ENCODE data around the gene DNAH10. TPM values are rescaled to one million over a fixed set of nuclear protein-coding genes. Genes with fewer than 3 reads are reported as not detected.

Gene DNAH10
- total RNA-seq, 1 experiment from 2014 or later, result not detected

GRCh38 chr12:123940627-123940966 lies 178.5 kb downstream of the DNAH10 start:
- POLR2A ChIA-PET (ENCODE audit: unreplicated experiment), result no interaction called here
- no peaks in the 10 kb centered on the region for H4K20me1 ChIP-seq (ENCODE audit: insufficient read depth)
- no peaks in the 10 kb centered on the region for H3K4me1 ChIP-seq (replicated peaks; ENCODE audit: insufficient read depth)
- DNase-seq, result no peak
- no peaks in the 10 kb centered on the region for H3K27me3 ChIP-seq (ENCODE audit: insufficient read depth, low read depth)
- H3K4me3 ChIP-seq, result no peak overlapping the region
- no peaks in the 10 kb centered on the region for H3K36me3 ChIP-seq (ENCODE audit: low read depth)
- H3K27ac ChIP-seq, result no peak overlapping the region
- no peaks in the 10 kb centered on the region for H3F3A ChIP-seq (ENCODE audit: insufficient read depth, low read depth)
- no peak overlapping the region for H2AFZ ChIP-seq
- no TSS peak for BruUV-seq (replicated peaks)
- no peaks in the 10 kb centered on the region; the same call in 1 of the 2 replicates for H3K9me3 ChIP-seq (ENCODE audit: insufficient read depth, low read depth)
- CTCF ChIA-PET, result no interaction called here
- no peaks in the 10 kb centered on the region for H3K9me2 ChIP-seq (ENCODE audit: insufficient read depth)
- TF ChIP-seq, protein P1, sequence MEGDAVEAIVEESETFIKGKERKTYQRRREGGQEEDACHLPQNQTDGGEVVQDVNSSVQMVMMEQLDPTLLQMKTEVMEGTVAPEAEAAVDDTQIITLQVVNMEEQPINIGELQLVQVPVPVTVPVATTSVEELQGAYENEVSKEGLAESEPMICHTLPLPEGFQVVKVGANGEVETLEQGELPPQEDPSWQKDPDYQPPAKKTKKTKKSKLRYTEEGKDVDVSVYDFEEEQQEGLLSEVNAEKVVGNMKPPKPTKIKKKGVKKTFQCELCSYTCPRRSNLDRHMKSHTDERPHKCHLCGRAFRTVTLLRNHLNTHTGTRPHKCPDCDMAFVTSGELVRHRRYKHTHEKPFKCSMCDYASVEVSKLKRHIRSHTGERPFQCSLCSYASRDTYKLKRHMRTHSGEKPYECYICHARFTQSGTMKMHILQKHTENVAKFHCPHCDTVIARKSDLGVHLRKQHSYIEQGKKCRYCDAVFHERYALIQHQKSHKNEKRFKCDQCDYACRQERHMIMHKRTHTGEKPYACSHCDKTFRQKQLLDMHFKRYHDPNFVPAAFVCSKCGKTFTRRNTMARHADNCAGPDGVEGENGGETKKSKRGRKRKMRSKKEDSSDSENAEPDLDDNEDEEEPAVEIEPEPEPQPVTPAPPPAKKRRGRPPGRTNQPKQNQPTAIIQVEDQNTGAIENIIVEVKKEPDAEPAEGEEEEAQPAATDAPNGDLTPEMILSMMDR (conservative IDR thresholded peaks at IDR 0.05), result no peak
- no peak for TF ChIP-seq EZH2 (IDR thresholded peaks at IDR 0.05; ENCODE audit: low read depth)
- no peaks in the 10 kb centered on the region for H3K79me2 ChIP-seq (ENCODE audit: low read depth)
- intact Hi-C loops (cut with micrococcal nuclease; ENCODE audit: unreplicated experiment), result no loop called here
- no peak overlapping the region for H3K4me2 ChIP-seq

GRCh38 chr12:123941000-123941399 lies 178.9 kb downstream of the DNAH10 start:
- no peaks in the 10 kb centered on the region for H3K9me2 ChIP-seq (ENCODE audit: insufficient read depth)
- H3K27ac ChIP-seq, result no peak overlapping the region
- no TSS peak for BruUV-seq (replicated peaks)
- no peaks in the 10 kb centered on the region for H3K4me1 ChIP-seq (replicated peaks; ENCODE audit: insufficient read depth)
- no peaks in the 10 kb centered on the region for H3K36me3 ChIP-seq (ENCODE audit: low read depth)
- H3K4me3 ChIP-seq, result no peak overlapping the region
- H3K79me2 ChIP-seq (ENCODE audit: low read depth), result no peaks in the 10 kb centered on the region
- intact Hi-C loops (cut with micrococcal nuclease; ENCODE audit: unreplicated experiment), result no loop called here
- POLR2A ChIA-PET (ENCODE audit: unreplicated experiment), result no interaction called here
- no peaks in the 10 kb centered on the region for H3K27me3 ChIP-seq (ENCODE audit: insufficient read depth, low read depth)
- TF ChIP-seq, protein P1 (conservative IDR thresholded peaks at IDR 0.05), result no peak
- no peak for TF ChIP-seq EZH2 (IDR thresholded peaks at IDR 0.05; ENCODE audit: low read depth)
- H3K9me3 ChIP-seq (ENCODE audit: insufficient read depth, low read depth), result no peaks in the 10 kb centered on the region; the same call in 1 of the 2 replicates
- H4K20me1 ChIP-seq (ENCODE audit: insufficient read depth), result no peaks in the 10 kb centered on the region
- no peak overlapping the region for H2AFZ ChIP-seq
- no peaks in the 10 kb centered on the region for H3F3A ChIP-seq (ENCODE audit: insufficient read depth, low read depth)
- no peak overlapping the region for H3K4me2 ChIP-seq
- DNase-seq, result no peak
- CTCF ChIA-PET, result no interaction called here

GRCh38 chr12:123941624-123942237 lies 179.6 kb downstream of the DNAH10 start:
- Histone ChIP-seq H3K4me2 (no peak overlapping the region), H3K9me3 (ENCODE audit: insufficient read depth, low read depth) (no peaks in the 10 kb centered on the region; the same call in 1 of the 2 replicates), H3K36me3 (ENCODE audit: low read depth) (no peaks in the 10 kb centered on the region), H3K4me3 (no peak overlapping the region), H3K27ac (no peak overlapping the region), H3K4me1 (replicated peaks; ENCODE audit: insufficient read depth) (no peaks in the 10 kb centered on the region), H3F3A (ENCODE audit: insufficient read depth, low read depth) (no peaks in the 10 kb centered on the region), H2AFZ (no peak overlapping the region), H3K27me3 (ENCODE audit: insufficient read depth, low read depth) (no peaks in the 10 kb centered on the region), H3K79me2 (ENCODE audit: low read depth) (no peaks in the 10 kb centered on the region), H3K9me2 (ENCODE audit: insufficient read depth) (no peaks in the 10 kb centered on the region), H4K20me1 (ENCODE audit: insufficient read depth) (no peaks in the 10 kb centered on the region)
- CTCF ChIA-PET, result no interaction called here
- no TSS peak for BruUV-seq (replicated peaks)
- intact Hi-C loops (cut with micrococcal nuclease; ENCODE audit: unreplicated experiment), result no loop called here
- no peak for DNase-seq
- TF ChIP-seq EZH2 (IDR thresholded peaks at IDR 0.05; ENCODE audit: low read depth), result no peak
- TF ChIP-seq, protein P1 (conservative IDR thresholded peaks at IDR 0.05), result no peak
- POLR2A ChIA-PET (ENCODE audit: unreplicated experiment), result no interaction called here
